Epithelial cell of esophagus (primary cell): Measurements from ENCODE around the gene ACSM2A.
"Not testable (repeated sequence)": the region's sequence is repeated elsewhere in the genome, so short reads cannot be mapped to it uniquely, and the experiment has no call there.

Experiments
- DNase-seq: peaks from one replicate; pipeline ENCODE4 v3.0.0; 2010; ENCODE audit warnings: low read depth
- H3K4me3 ChIP-seq: 2 replicates; pipeline ENCODE4 v1.5.1; 2011; ENCODE audit warnings: mild to moderate bottlenecking, low read length, control low read depth
- CTCF ChIP-seq: IDR thresholded peaks from 2 replicates; pipeline ENCODE4 v1.5.1; 2011; ENCODE audit warnings: low read depth, mild to moderate bottlenecking, low read length, control low read depth, inconsistent platforms; ENCODE audit not compliant: insufficient read depth; ENCODE audit errors: missing control alignments

The ACSM2A gene

GRCh38 chr16:20470732-20471131, 19.4 kb downstream of the ACSM2A start:
- not testable (repeated sequence) for H3K4me3 ChIP-seq, DNase-seq

GRCh38 chr16:20477188-20477744, 25.9 kb downstream of the ACSM2A start:
- H3K4me3 ChIP-seq, DNase-seq: not testable (repeated sequence)

- not testable (repeated sequence) for DNase-seq, H3K4me3 ChIP-seq
Observed at GRCh38 chr16:20483989-20484388, 32.7 kb downstream of the ACSM2A start.

- DNase-seq = no peak
- no peak overlapping the region for H3K4me3 ChIP-seq
- TF ChIP-seq CTCF = no peak
Observed at GRCh38 chr16:20484726-20485125, 33.4 kb downstream of the ACSM2A start.

GRCh38 chr16:20485408-20485807, 34.1 kb downstream of the ACSM2A start:
- no peak for DNase-seq
- H3K4me3 ChIP-seq = no peak overlapping the region
- no peak for TF ChIP-seq CTCF

GRCh38 chr16:20490994-20491393, 39.7 kb downstream of the ACSM2A start:
- not testable (repeated sequence) for H3K4me3 ChIP-seq, DNase-seq

GRCh38 chr16:20491448-20491847, 40.1 kb downstream of the ACSM2A start:
- H3K4me3 ChIP-seq, DNase-seq: not testable (repeated sequence)

GRCh38 chr16:20504418-20504817, 53.1 kb downstream of the ACSM2A start:
- no peak for DNase-seq
- no peak overlapping the region for H3K4me3 ChIP-seq
- TF ChIP-seq CTCF = no peak

- no peak for DNase-seq
- TF ChIP-seq CTCF = no peak
- no peak overlapping the region for H3K4me3 ChIP-seq
Observed at GRCh38 chr16:20507280-20507679, 56.0 kb downstream of the ACSM2A start.

GRCh38 chr16:20510323-20510722, 59.0 kb downstream of the ACSM2A start:
- no peak for DNase-seq
- TF ChIP-seq CTCF = no peak
- no peak overlapping the region for H3K4me3 ChIP-seq
